Mucosa of stomach (tissue), 1 donor: ENCODE data around the gene PHC2.
"Not testable (repeated sequence)": the region's sequence is repeated elsewhere in the genome, so short reads cannot be mapped to it uniquely, and the experiment has no call there.

ENCODE experiments used
- H3K27me3 ChIP-seq: one replicate; pipeline ENCODE4 v1.7.0; 2013; ENCODE audit warnings: mild to moderate bottlenecking, low read length; ENCODE audit not compliant: control insufficient read depth, insufficient read depth
- H3K36me3 ChIP-seq: one replicate; pipeline ENCODE4 v1.7.0; 2013; ENCODE audit warnings: low read length; ENCODE audit not compliant: control insufficient read depth, insufficient read depth
- H3K4me1 ChIP-seq: one replicate; pipeline ENCODE4 v1.7.0; 2013; ENCODE audit warnings: mild to moderate bottlenecking, low read length; ENCODE audit not compliant: control insufficient read depth, insufficient read depth
- H3K4me3 ChIP-seq: one replicate; pipeline ENCODE4 v1.7.0; 2013; ENCODE audit warnings: low read length
- H3K9ac ChIP-seq: one replicate; pipeline ENCODE4 v1.7.0; 2013; ENCODE audit warnings: mild to moderate bottlenecking, low read length, moderate library complexity
- H3K9me3 ChIP-seq: one replicate; pipeline ENCODE4 v1.7.0; 2013; ENCODE audit warnings: mild to moderate bottlenecking, low read length, moderate library complexity; ENCODE audit not compliant: control insufficient read depth
- donor health status: Pancreatic carcinoma.

Gene PHC2

DNA sequence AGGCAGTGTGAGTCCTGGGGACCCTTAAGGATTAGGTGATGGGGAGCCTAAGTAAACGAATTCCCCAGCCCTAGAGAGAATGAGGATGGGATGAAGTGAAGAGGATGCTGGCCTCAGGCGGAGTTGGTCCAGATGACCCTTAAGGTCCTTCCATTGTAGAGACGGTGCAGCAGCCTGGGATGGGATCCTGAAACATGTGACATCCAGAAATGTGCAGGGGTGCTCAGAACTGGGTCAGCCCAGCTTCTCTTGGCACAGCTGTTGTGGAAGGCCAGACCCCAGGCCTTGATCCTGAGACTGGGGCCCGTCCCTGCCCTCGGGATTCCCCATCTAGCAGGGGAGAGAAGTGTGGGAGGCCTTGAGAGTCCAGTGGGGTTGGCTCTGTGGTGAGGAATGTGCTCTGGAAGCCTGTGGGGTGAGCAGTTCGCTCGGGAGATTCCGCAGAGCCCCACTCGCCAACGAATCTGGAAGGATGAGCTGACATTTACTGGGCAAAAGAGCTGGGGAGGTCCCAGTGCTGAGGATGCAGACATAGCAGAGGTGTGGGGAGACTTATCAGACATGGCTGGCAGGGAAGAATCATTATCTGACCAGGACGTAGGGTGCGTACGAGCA lies 138.1 kb downstream of the PHC2 start:
- H3K9ac ChIP-seq, result no peak overlapping the region
- no peaks in the 10 kb centered on the region for H3K36me3 ChIP-seq
- no peaks in the 10 kb centered on the region for H3K27me3 ChIP-seq
- H3K9me3 ChIP-seq, result no peaks in the 10 kb centered on the region
- H3K4me1 ChIP-seq, result peaks cover 7% of the 10 kb centered on the region
- H3K4me3 ChIP-seq, result no peak overlapping the region

DNA sequence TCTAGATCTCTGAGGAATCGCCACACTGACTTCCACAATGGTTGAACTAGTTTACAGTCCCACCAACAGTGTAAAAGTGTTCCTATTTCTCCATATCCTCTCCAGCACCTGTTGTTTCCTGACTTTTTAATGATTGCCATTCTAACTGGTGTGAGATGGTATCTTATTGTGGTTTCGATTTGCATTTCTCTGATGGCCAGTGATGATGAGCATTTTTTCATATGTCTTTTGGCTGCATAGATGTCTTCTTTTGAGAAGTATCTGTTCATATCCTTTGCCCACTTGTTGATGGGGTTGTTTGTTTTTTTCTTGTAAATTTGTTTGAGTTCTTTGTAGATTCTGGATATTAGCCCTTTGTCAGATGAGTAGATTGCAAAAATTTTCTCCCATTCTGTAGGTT lies 140.3 kb downstream of the PHC2 start:
- H3K36me3 ChIP-seq, H3K9me3 ChIP-seq, H3K4me3 ChIP-seq, H3K9ac ChIP-seq, H3K27me3 ChIP-seq, H3K4me1 ChIP-seq: not testable (repeated sequence)

DNA sequence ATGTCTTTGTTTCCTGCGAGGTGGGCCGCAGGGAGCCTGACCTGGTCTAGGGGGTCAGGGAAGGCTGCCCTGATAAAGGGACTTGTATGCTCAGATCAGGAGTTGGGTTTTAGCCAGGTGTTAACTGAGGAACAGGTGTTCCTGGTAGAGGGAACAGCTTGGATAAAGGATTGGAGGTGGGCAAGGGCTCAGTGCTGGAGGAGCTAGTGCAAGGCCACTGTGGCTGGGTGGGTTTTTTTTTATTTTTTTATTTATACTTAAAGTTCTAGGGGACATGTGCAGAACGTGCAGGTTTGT lies 141.1 kb downstream of the PHC2 start:
- H3K9ac ChIP-seq, result no peak overlapping the region
- no peaks in the 10 kb centered on the region for H3K27me3 ChIP-seq
- no peaks in the 10 kb centered on the region for H3K9me3 ChIP-seq
- no peaks in the 10 kb centered on the region for H3K36me3 ChIP-seq
- H3K4me3 ChIP-seq, result no peak overlapping the region
- H3K4me1 ChIP-seq, result no peaks in the 10 kb centered on the region

GRCh38 chr1:33288976-33289857 lies 141.7 kb downstream of the PHC2 start:
- H3K4me3 ChIP-seq, result no peak overlapping the region
- no peaks in the 10 kb centered on the region for H3K27me3 ChIP-seq
- no peaks in the 10 kb centered on the region for H3K4me1 ChIP-seq
- H3K9ac ChIP-seq, result no peak overlapping the region
- H3K9me3 ChIP-seq, result no peaks in the 10 kb centered on the region
- H3K36me3 ChIP-seq, result no peaks in the 10 kb centered on the region

- no peak overlapping the region for H3K4me3 ChIP-seq
- no peaks in the 10 kb centered on the region for H3K27me3 ChIP-seq
- H3K36me3 ChIP-seq, result no peaks in the 10 kb centered on the region
- no peak overlapping the region for H3K9ac ChIP-seq
- no peaks in the 10 kb centered on the region for H3K4me1 ChIP-seq
- no peaks in the 10 kb centered on the region for H3K9me3 ChIP-seq
Measured at GRCh38 chr1:33287317-33287716, 143.6 kb downstream of the PHC2 start.

DNA sequence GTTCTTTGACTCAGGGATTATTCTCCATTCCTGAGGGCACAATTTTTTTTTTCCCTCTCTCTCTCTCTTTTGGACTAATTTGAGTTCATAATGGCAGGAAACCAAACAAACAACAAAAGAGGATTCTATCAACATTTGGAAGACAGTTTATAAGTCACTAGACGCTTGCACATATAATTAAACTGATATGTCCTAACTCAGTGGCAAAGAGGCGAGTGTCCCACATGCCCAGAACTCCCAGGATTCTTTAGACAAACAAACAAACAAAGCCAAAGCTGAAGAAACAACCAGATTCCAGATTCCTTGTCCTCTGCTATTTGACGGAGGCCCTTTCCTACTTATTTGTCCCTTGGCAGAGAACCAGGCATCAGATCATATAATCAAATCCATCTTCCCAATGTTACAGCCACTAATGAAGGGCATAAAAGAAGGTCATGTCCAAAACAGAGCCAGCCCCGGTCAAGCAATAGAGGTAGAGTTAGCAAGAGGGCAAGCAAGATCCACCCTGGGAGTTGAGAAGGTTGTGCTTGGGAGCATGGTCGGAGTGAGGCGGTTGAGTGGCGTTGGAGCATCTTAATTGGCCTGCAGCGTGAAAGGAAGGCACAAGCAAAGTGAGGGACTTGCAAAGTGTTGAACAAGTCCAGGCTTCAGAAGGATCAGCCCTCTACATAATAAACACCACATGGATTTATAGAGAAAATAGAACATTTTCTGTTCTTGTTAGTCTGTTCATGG lies 144.3 kb downstream of the PHC2 start:
- H3K4me3 ChIP-seq, result no peak overlapping the region
- no peaks in the 10 kb centered on the region for H3K27me3 ChIP-seq
- H3K9me3 ChIP-seq, result no peaks in the 10 kb centered on the region
- no peak overlapping the region for H3K9ac ChIP-seq
- H3K36me3 ChIP-seq, result peaks cover 3% of the 10 kb centered on the region
- H3K4me1 ChIP-seq, result no peaks in the 10 kb centered on the region

- no peaks in the 10 kb centered on the region for H3K9me3 ChIP-seq
- H3K4me1 ChIP-seq, result no peaks in the 10 kb centered on the region
- no peak overlapping the region for H3K4me3 ChIP-seq
- H3K27me3 ChIP-seq, result no peaks in the 10 kb centered on the region
- H3K36me3 ChIP-seq, result peaks cover 10% of the 10 kb centered on the region
- H3K9ac ChIP-seq, result no peak overlapping the region
Measured at GRCh38 chr1:33284049-33284448, 146.8 kb downstream of the PHC2 start.

DNA sequence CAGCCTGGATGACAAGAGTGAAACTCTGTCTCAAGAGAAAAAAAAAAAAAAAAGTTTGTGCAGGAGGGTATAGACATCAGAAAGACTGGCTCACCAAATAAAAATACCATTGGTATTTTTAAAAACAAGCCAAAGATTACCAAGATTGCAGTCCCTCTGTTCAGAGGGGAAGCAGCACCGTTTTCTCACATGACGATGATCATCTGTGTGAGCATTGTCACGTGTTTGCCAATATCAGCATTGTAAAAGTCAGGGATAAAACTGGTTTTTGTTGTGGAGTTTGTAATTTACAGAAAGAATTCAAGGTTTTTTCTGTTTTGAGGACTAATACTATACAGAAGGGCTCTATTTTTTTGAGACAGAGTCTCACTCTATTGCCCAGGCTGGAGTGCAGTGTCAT lies 148.1 kb downstream of the PHC2 start:
- peaks cover 10% of the 10 kb centered on the region for H3K36me3 ChIP-seq
- H3K4me1 ChIP-seq, result no peaks in the 10 kb centered on the region
- H3K4me3 ChIP-seq, result no peak overlapping the region
- H3K27me3 ChIP-seq, result no peaks in the 10 kb centered on the region
- no peak overlapping the region for H3K9ac ChIP-seq
- no peaks in the 10 kb centered on the region for H3K9me3 ChIP-seq

DNA sequence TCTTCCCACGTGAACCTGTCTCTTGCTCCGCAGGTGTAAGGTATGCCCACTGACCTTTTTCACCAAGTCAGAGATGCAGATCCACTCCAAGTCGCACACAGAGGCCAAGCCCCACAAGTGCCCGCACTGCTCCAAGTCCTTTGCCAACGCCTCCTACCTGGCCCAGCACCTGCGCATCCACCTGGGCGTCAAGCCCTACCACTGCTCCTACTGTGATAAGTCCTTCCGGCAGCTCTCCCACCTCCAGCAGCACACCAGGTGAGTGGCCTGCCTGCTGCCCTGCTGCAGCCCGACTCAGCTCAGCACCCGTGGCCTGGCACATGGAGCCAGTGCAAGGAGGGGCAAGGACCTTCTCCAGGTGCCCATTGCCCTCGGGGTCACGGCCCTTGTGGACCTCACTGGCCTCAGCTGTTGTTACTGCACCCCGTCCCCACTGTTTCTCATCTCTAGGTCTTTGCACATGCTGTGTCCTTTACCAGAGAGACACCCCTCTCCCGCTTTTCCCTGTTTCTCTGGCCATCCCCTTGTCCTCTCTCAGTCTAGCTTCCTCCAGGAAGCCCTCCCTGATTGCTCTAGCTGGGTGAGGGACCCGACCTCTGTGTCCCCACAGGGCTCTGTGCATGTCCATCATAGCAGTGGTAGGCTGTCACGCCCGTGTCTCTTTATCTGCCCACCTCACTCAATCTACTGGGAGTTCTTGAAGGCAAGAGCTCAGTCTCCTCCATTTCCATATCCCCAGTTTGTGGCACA lies 149.2 kb downstream of the PHC2 start:
- peaks cover 15% of the 10 kb centered on the region for H3K36me3 ChIP-seq
- H3K9ac ChIP-seq, result no peak overlapping the region
- no peaks in the 10 kb centered on the region for H3K27me3 ChIP-seq
- H3K4me3 ChIP-seq, result no peak overlapping the region
- no peaks in the 10 kb centered on the region for H3K9me3 ChIP-seq
- no peaks in the 10 kb centered on the region for H3K4me1 ChIP-seq

GRCh38 chr1:33280091-33280661 lies 150.7 kb downstream of the PHC2 start:
- Histone ChIP-seq H3K36me3 (peaks cover 15% of the 10 kb centered on the region), H3K4me3 (no peak overlapping the region), H3K4me1 (no peaks in the 10 kb centered on the region), H3K9ac (no peak overlapping the region), H3K27me3 (no peaks in the 10 kb centered on the region), H3K9me3 (no peaks in the 10 kb centered on the region)

DNA sequence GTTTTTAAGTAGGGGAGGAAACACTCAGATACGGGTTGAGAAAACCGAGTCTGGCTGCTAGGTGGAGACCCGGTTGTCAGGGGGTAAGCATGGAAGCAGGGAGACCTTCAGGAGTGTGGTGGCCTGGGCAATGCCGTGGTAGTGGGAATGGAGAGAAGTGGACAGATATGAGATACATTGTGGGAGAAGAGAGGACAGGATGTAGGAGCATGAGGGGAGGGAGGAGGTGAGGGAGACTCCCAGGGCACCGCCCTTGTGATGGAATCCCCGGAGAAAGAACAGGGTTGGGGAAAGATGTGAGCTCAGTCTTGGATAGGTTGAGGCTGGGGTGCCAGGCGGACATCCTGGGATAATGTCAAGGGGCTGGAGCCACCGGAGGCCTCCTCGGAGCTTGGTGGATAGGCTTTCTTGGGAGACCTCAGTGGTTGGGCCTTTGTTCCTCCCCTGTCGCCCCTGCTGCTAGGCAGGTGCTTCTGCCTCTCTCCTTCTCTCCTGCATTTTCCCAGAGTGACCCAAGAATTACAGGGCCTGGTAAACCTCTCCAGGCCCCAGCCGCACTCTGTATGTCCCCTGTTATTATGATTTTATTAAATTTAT lies 153.3 kb downstream of the PHC2 start:
- H3K36me3 ChIP-seq, result peaks cover 15% of the 10 kb centered on the region
- no peaks in the 10 kb centered on the region for H3K9me3 ChIP-seq
- no peak overlapping the region for H3K9ac ChIP-seq
- H3K27me3 ChIP-seq, result no peaks in the 10 kb centered on the region
- no peaks in the 10 kb centered on the region for H3K4me1 ChIP-seq
- no peak overlapping the region for H3K4me3 ChIP-seq
